ENCODE results near the gene AGO4.
A peak's percentile ranks its signal among the peaks of the same experiment; 100 is the strongest.
"Not testable (repeated sequence)": the region's sequence is repeated elsewhere in the genome, so short reads cannot be mapped to it uniquely, and the experiment has no call there.

Gene AGO4

GRCh38 chr1:35812754-35813153, 4.9 kb downstream of the AGO4 start:
- DNase-seq: not testable (repeated sequence)

GRCh38 chr1:35825255-35825654, 17.4 kb downstream of the AGO4 start:
- DNase-seq: no peak

- DNase-seq: no peak
Measured at GRCh38 chr1:35832276-35832905, 24.6 kb downstream of the AGO4 start.

GRCh38 chr1:35833395-35833794, 25.6 kb downstream of the AGO4 start:
- DNase-seq: no peak

- no peak for DNase-seq
Measured at GRCh38 chr1:35834218-35834617, 26.4 kb downstream of the AGO4 start.

- no peak for DNase-seq
Measured at GRCh38 chr1:35835398-35835797, 27.6 kb downstream of the AGO4 start.

GRCh38 chr1:35836734-35837133, 28.9 kb downstream of the AGO4 start:
- DNase-seq: no peak

GRCh38 chr1:35838693-35839245, 31.0 kb downstream of the AGO4 start:
- no peak for DNase-seq

- no peak for DNase-seq
Measured at GRCh38 chr1:35844826-35845225, 37.0 kb downstream of the AGO4 start.

- no peak for DNase-seq
Measured at GRCh38 chr1:35845766-35846165, 38.0 kb downstream of the AGO4 start.

- DNase-seq: no peak
Measured at GRCh38 chr1:35847935-35848565, 40.2 kb downstream of the AGO4 start.

- DNase-seq: no peak
Measured at GRCh38 chr1:35850051-35850450, 42.2 kb downstream of the AGO4 start.

GRCh38 chr1:35850716-35851115, 42.9 kb downstream of the AGO4 start:
- DNase-seq: no peak

GRCh38 chr1:35851132-35851869, 43.5 kb downstream of the AGO4 start:
- DNase-seq: no peak

- DNase-seq: no peak
Measured at GRCh38 chr1:35852241-35852640, 44.4 kb downstream of the AGO4 start.

GRCh38 chr1:35854989-35855700, 47.3 kb downstream of the AGO4 start:
- peak; percentile 68 to 81 for DNase-seq

GRCh38 chr1:35856964-35857363, 49.1 kb downstream of the AGO4 start:
- no peak for DNase-seq

GRCh38 chr1:35857830-35858229, 50.0 kb downstream of the AGO4 start:
- no peak for DNase-seq

GRCh38 chr1:35860696-35861095, 52.9 kb downstream of the AGO4 start:
- no peak for DNase-seq

GRCh38 chr1:35863136-35863535, 55.3 kb downstream of the AGO4 start:
- DNase-seq: no peak

- DNase-seq: no peak
Measured at GRCh38 chr1:35863881-35864625, 56.2 kb downstream of the AGO4 start.

GRCh38 chr1:35864813-35865212, 57.0 kb downstream of the AGO4 start:
- DNase-seq: no peak

GRCh38 chr1:35866991-35867390, 59.2 kb downstream of the AGO4 start:
- DNase-seq: no peak
